COLO668 (cell line): ENCODE measurements around the gene STEAP4.
"Not testable (repeated sequence)": the region's sequence is repeated elsewhere in the genome, so short reads cannot be mapped to it uniquely, and the experiment has no call there.

Experiments used
- DNase-seq: peaks from one replicate; lab custom pipeline; 2025; ENCODE audit not compliant: unreplicated experiment; lab: John Stamatoyannopoulos, UW

Gene STEAP4

DNA sequence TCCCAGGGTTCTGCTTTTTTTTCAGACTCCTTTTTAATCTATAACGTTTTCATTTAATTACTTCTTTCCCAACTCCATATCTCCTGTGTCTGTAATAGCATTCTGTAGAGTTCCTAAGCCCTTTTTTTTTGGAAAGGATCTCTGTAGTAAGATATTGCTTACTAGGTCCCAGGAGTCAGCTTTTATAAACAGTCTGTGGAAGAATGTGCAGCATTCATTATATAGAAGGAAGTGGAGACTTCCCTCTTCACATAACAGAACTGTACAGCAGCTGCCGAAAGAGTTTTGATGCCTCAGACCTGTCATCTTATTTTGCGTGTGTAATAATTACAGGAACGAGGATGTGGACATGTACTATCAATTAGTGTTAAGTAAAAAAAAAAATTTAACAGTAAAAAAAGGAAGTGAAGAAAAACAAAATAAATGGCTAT lies 7.4 kb upstream of the STEAP4 start:
- no peak for DNase-seq

DNA sequence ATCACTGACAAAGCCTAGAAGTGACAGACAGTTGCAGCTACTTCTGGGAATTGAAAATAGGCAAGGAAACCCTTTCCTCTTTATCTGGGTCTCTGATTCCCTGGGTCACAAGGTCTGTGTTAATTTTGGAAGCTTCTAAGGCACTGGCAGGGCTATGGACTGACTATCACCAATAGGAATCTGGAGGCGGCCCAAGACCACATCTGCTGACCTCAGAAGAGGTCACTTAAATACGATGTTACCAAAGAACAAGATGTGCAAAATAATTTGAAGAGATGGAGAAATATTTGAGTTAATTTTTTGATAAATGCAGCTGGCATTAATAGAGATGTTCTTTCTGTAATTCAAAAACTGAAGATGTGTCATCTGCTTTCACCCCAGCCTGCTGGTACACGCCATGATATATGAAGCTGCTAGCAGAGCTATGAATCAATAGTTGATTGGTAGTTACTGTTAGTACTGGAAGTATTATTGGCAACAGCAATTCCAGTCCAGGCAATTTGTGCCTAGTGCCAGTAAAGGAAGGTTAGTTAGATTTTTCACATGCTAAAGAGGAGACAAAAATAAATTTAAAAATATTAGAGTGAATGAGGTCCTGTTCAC lies 5.5 kb upstream of the STEAP4 start:
- no peak for DNase-seq

DNA sequence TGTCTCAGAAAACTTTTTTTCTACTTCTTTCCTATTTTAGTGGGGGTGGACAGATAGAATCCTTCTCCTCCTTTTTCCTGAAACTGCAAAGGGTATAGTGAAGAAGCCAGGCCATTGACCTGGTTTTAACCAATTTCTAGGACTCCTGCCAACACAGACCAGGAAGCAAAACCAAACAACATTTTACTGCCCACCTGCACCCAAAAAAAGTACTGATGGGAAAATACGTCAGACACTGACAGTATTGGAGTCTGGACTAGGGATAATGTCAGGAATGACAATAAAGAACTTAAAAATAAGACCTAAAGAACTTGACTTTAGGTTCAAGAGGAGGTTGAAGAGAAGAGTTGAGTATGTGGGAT lies 5.0 kb upstream of the STEAP4 start:
- no peak for DNase-seq

DNA sequence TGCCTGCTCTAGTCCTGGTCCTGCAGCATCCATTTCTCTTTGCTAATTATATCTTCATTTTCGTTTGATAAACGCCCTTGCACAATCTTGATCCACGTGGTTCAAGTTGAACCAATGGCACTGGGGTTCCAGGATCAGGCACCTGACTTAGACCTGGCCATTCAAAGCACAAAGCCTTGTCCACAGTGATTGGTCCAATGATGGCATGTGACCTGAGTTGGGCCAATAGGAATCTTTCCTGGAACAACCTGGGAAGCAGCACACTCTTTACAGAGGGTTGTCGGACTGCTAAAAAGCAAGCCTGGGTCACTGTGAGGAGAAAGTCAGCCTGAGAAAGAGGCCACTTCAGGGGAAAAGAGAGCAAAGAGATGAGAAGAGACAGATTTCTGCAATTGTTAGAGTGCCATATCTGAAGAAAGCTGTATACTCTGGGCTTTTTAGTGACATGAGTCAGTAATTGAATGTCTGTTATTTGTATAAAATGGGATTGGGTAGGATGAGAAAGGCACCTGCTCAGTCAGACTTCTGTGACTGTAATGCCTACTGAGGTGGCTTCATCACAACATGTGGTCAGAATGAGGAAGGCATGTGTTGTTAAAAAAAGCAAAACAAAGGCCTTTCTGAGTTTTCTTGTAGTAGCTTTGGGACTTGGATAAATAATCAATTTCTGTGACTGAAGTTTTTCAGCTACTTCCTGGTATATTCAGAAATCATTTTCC lies 4.4 kb upstream of the STEAP4 start:
- DNase-seq = no peak

DNA sequence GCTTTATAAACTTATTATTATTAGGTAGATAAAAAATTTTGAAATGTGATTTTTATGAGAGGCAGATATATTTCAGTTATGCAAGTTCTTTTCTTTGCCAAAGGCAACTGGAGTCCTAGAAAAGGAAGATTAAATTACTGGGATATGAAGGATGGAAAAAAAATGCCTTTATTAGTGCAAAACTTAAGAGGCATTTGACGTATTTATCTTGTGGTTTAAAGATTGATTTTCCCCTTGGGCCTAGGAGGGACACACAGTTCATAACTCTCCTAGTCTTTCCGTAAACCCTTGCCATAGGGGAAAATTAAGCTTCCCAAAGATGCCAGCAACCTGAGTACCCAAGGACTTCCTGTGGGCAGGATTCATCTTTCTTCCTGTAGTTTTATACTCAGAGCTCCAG lies 3.1 kb upstream of the STEAP4 start:
- DNase-seq = no peak

DNA sequence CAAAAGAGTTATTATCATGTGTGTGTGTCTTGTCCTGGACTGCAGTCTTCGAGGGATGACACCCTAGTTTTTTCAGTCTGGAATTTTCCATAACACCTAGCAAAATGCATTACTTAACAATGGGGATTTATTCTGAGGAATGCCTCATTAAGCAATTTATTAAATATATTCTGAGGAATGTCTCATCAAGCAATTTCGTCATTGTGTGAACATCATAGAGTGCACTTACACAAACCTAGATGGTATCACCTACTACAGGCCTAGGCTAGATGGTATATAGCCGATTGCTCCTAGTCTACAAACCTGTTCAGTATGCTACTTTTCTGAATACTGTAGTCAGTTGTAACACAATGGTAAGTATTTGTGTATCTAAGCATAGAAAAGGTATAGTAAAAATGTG lies 1.1 kb upstream of the STEAP4 start:
- no peak for DNase-seq

DNA sequence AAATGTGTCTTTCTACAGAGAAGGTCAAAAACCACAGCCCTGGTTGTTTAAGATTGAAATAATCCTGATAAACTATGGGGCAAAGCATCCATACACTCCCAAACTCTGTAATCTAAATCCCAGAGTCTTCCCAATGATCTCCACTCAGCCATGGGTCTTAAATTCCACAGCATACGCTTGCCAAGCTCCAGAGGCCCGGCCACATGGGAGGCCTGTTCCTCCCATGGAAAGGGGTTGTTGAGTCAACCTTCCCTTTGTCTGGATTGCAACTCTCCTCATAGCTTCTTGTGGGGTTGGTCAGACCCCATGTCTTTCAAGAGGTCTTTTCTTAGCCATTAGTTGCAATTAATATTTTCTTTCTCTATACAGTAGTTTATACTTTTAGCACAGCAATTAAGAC lies 718 bp upstream of the STEAP4 start:
- no peak for DNase-seq

DNA sequence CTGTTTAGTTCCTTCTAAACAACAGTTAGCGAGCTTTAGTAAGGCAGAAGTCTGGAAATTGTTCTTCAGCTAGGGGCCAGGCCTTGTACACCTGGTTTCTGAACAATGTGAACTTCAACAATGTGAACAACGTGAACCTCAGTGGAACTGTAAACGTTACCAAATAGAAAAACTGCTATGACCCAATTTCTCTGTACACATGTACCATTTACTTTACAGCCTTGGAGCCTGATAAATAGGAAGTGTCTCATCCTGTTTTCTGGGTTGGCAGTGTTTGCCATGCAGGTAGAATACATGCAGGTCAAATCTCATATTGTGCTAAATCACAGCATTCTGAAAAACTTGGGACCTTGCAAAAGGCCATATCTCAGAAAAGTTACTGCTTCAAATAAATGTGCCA lies 1.6 kb downstream of the STEAP4 start:
- no peak for DNase-seq

DNA sequence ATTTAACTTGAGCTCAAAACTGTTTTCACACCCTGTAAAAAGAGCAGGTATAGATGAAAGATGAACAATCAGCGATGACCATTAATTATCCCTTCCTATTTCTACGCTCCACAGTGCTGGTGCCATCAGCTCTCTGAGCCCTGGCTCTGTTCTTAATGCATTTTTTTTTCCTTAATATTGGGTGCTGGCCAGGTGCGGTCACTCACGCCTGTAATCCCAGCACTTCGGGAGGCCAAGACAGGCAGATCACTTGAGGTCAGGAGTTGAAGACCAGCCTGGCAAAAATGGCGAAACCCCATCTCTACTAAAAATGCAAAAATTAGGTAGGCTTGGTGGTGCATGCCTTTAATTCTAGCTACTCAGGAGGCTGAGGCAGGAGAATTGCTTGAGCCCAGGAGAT lies 4.2 kb downstream of the STEAP4 start:
- no peak for DNase-seq

DNA sequence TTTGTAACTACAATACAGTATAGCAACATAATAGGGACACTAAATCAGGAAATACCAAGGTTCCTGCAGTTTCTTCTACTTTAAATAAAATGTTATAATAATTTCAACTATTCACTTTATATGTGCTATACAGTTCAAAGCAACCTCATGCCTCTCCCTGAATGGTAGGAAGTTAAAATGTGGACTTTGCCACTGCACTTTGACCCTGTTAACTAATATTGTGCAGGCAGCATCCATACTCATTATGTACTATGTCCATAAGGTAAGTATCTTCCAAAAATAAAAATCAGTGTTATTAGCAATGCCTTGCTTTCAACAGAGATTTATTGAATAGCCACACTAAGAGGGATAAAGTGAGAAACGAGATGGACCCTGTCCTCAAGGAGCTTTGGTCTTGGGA lies 4.8 kb downstream of the STEAP4 start:
- no peak for DNase-seq

DNA sequence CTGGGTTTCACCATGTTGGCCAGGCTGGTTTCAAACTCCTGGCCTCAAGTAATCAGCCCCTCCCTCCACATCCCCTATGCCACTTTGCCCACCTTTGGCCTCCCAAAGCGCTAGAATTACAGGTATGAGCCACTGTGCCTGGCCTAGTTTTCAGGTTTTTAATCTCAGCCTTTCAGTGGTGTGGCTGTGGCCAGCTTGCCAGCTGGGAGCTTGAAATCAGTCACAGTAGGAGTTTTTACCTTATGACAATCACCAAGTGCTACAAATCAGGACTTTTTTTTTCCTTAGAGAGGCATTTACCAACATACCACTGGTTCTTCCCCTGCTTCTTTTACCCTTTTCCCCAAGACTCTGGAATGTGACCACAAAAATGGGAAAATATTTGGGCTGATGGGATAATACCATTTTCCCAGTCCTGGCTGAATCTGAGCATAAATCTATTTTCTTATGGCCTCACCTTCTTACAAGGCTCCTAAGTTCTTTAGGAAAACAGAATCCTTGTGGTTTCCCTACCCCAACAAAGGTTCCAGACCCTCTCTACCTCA lies 6.2 kb downstream of the STEAP4 start:
- no peak for DNase-seq

DNA sequence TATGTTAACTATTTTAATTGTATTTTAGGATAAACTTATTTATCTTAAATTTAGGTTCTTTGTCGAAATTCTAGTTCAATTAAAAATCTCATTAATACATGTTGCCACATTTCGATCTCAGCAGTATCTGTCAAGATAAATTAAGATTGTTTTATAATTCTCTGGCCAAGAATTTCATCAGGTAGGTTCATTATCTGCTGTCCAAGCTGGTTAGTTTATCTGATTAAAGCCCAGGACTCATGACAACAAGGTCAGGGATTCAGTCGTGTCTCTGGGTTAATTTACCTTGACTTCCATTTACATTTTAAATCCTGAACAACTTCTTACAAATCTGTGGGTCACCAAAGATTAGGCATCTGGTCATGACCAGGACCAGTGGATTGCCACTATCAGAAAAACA lies 7.6 kb downstream of the STEAP4 start:
- DNase-seq = no peak

DNA sequence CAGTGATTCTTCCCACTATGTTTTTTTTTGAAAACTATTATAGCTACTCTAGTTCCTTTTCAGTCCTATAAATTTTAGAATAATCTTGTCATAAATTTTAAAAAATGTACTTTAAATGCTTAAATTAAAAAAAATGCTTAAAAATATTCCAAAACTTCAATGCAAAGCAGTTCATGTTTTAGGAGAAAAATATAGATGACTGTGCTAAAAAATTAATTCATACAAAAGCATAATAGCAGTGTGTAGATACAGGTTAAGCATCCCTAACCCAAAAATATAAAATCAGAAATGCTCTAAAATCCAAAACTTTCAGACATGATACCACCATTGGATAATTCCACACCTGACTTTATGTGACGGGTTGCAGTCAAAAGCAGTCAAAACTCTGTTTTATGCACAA lies 12.8 kb downstream of the STEAP4 start:
- no peak for DNase-seq

DNA sequence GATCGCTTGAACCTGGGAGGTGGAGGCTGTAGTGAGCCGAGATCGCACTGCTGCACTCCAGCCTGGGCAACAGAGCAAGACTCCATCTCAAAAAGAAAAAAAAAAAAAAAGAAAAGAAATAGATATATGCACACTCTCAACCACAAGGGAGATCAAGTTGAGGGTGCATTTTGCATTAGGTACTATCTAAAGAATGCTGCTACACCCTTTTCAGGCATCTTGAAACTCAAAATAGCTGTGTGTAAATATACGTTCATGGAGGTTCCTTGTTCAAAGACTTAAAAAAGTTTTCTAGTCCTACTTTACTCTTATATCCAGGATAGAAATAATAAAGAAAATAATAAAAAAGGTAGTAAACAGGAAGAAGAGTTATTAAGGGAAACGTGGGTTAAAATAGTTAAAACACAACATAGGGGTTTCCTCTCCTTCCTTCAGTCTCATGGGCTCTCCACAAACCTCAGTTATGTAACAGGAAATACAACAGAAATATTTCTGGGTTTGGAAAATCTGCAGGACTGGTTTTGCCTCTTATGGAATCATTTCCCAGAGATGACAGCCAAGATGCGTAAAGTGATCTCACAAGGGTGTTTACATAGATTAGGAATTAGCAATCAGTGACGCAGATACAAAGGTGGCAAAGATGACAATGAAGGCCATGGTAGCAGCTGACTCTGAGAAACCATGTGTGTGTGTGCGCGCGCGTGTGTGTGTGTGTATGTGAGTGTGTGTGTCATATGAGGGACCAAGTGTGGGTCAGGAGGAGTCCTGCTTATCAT lies 15.1 kb downstream of the STEAP4 start:
- DNase-seq = no peak

DNA sequence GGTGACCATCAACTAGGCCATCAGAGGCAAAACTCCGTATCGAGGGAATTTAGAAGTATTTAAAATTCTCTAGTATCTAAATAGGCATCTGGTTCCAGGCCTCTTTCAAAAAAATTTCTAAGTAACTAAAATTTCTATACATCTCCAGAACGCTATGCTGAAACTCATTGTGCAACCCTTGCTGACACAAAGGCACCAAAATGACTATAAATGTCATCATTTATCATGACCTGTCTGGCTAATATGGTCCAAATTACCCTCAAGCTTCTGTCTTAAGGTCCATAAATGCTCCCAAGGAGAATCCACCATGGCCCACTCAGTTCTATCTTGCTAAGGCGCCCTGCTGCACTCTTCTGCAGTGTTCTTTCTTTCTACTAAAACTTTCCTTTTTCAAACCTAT lies 16.2 kb downstream of the STEAP4 start:
- DNase-seq = no peak

DNA sequence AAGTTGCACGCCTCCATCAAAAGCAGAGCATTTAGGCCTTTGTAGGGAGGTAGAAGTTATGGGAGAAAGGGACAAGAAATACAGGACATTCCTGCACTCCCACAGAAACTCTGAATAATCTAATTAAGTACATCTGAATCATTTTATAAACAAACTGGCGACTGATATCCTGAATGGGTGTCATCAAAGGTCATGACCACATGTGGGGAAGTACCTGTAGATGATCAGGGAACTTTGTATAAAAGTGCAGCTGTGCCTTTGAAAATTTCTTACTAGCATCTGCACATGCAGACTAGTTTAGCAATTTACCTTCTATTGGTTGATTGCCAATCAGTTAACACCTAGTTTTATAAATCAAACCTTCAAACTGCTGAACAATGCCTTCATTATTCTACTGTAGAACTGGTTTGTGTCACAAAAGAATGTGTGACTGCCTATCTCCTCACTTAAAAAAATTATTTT lies 17.1 kb downstream of the STEAP4 start:
- DNase-seq = no peak

DNA sequence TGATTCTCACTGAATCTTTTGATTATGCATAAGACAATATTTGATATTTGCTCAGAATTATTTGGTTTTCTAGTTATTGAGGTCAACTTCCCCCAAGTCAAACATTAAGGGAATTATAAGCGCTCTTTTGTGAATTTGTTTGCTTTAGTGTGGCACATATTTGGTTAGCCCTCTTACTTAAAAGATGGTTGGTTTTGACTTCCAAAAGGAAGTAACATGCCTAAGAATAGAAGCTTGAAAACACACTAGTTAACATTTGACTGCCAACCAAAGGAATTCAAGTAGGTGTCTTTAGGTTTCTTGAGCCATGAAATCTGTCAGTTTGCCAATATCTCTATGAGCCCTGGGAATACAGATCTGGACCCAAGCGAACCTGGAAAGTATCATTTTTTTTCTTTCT lies 24.9 kb downstream of the STEAP4 start:
- DNase-seq = no peak

DNA sequence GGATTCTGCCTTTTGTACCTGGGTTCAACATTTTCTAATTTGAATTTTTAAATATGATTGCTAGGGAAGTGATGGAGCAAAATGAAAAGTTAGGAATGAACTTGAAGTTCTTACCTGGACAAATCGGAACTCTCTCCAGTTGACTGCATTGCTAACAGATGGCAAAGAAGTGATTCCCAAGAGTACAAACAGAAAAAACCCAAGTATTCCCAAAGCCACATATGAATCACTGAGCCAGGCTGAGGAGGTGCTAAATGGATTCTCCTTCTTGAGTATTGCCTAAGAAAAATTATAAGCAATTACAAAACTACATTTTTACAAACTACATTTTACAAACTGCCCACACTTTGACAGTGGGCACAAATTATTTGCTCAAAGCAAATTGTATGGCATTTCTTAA lies 25.9 kb downstream of the STEAP4 start:
- DNase-seq = no peak

DNA sequence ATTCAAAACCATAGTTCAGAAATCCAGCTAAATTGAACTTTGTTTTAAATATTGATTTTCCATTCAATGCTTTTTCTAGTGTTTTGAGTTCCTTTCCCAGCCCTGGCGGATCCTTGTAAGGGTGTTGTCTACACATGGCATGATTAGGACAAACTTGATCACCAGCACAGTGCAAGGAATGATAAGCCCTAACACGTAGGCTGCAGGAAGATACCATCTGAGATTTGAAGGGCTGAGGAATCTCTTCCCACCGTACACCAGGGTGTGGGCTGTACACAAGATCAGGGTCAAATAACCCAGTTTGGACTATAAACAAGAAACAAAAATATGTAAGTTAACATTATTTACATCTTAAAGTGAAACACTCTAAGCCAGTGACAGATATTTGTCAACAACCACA lies 27.4 kb downstream of the STEAP4 start:
- DNase-seq = no peak

DNA sequence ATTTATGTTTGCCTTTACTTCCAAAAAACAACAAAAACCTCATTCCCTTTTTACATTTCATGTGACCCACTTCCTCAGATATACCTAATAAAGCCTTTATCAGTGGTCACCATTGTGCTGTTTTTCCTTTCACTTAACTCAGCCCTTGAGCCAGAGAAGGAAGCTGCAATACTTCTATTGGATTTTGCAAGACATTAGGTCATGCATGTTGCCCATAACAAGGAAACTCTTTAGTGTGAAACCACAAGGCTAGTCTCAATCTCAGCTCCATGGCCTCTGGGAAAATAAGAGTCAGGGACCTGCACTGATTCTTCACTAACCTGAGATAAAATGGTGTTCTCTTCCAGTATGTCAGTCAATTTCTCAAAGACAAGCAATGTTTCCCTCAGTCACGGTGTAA lies 27.8 kb downstream of the STEAP4 start:
- DNase-seq = no peak

DNA sequence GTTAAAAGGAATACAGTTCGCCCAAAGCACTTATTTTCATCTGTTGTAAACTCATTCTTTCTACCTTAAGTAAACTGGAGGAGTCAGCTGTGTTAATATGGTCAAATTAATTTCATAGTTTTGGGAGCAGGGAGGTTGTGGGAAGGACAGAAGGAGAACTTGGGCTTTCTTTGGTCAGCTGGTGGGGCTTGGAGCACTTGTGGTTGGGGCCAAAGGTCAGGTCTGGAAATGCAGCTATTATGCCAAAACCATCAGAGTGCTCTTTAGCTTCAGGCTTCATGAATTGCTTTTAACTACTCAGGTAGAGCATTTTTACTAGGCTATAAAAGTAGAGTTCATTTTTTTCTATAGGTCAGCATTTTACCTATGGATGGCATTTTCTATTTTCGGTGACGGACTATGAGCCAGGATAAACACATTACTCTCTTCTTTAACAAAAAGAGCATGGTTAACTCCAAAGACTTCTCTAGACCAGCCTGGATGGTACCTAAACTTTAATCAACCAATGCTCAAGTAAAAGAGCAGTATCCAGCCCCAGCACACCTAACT lies 30.0 kb downstream of the STEAP4 start:
- no peak for DNase-seq

DNA sequence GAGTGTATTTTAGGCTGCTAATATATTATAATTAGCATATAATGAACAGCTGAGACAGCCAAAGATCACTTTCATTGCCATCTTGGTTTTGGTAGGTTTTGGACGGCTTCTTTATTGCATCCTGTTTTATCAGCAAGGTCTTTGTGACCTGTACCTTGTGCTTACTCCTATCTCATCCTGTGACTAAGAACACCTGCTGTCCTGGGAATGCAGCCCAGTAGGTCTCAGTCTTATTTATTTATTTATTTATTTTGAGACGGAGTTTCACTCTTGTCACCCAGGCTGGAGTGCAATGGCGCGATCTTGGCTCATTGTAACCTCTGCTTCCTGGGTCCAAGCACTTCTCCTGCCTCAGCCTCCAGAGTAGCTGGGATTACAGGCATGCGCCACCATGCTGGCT lies 31.8 kb downstream of the STEAP4 start:
- not testable (repeated sequence) for DNase-seq
